Activated CD8-positive, alpha-beta memory T cell treated with anti-CD3 and anti-CD28 coated beads, Interleukin-2, amount 50 U/mL, for 48 hours (primary cell): ENCODE measurements around the gene DLX1.
"Not testable (repeated sequence)": the region's sequence is repeated elsewhere in the genome, so short reads cannot be mapped to it uniquely, and the experiment has no call there.

ENCODE experiments used
- DNase-seq: peaks from one replicate; pipeline ENCODE4 v3.0.0-alpha.2; 2020

Gene DLX1

GRCh38 chr2:172066394-172066886 lies 18.9 kb upstream of the DLX1 start:
- no peak for DNase-seq

- not testable (repeated sequence) for DNase-seq
Measured at GRCh38 chr2:172067905-172068304, 17.4 kb upstream of the DLX1 start.

- no peak for DNase-seq
Measured at GRCh38 chr2:172070936-172071335, 14.4 kb upstream of the DLX1 start.

GRCh38 chr2:172072303-172072702 lies 13.0 kb upstream of the DLX1 start:
- no peak for DNase-seq

GRCh38 chr2:172072706-172073105 lies 12.6 kb upstream of the DLX1 start:
- no peak for DNase-seq

- no peak for DNase-seq
Measured at GRCh38 chr2:172073518-172073917, 11.8 kb upstream of the DLX1 start.

GRCh38 chr2:172074254-172074653 lies 11.1 kb upstream of the DLX1 start:
- DNase-seq: no peak

- no peak for DNase-seq
Measured at GRCh38 chr2:172079416-172079815, 5.9 kb upstream of the DLX1 start.

GRCh38 chr2:172079838-172080640 lies 5.3 kb upstream of the DLX1 start:
- DNase-seq: no peak

- DNase-seq: no peak
Measured at GRCh38 chr2:172080641-172081220, 4.6 kb upstream of the DLX1 start.

- peak; percentile 54 for DNase-seq
Measured at GRCh38 chr2:172081221-172082022, 3.9 kb upstream of the DLX1 start.

GRCh38 chr2:172082105-172082943 lies 3.0 kb upstream of the DLX1 start:
- DNase-seq: no peak

GRCh38 chr2:172082944-172083627 lies 2.2 kb upstream of the DLX1 start:
- DNase-seq: no peak

GRCh38 chr2:172083628-172084394 lies 1.5 kb upstream of the DLX1 start:
- DNase-seq: no peak

GRCh38 chr2:172084395-172084644 lies 987 bp upstream of the DLX1 start:
- no peak for DNase-seq

- peak; percentile 78 for DNase-seq
Measured at GRCh38 chr2:172084645-172085459, 455 bp upstream of the DLX1 start.

- peak; percentile 80 for DNase-seq
Measured at GRCh38 chr2:172086241-172087206, 1.2 kb downstream of the DLX1 start.

GRCh38 chr2:172087207-172087779 lies 2.0 kb downstream of the DLX1 start:
- DNase-seq: peak; percentile 55

- DNase-seq: peak; percentile 58
Measured at GRCh38 chr2:172087780-172088244, 2.5 kb downstream of the DLX1 start.
